Mesothelial cell of epicardium (in vitro differentiated cells): ENCODE results near the gene CCDC43. TPM values are rescaled to one million over a fixed set of nuclear protein-coding genes. Genes with fewer than 3 reads are reported as not detected.
"Not testable (repeated sequence)": the region's sequence is repeated elsewhere in the genome, so short reads cannot be mapped to it uniquely, and the experiment has no call there.

Experiments used
- DNase-seq, 2 experiments: peaks; one replicate each; pipeline ENCODE4 v3.0.0; 2021; ENCODE audit warnings: low spot score in 2 of 2; ENCODE audit not compliant: unreplicated experiment in 2 of 2
- H3K27ac Mint-ChIP-seq: 2 replicates; pipeline ENCODE4 v1.8.0; 2021; ENCODE audit warnings: mixed read lengths
- H3K27me3 Mint-ChIP-seq: 2 replicates; pipeline ENCODE4 v1.8.0; 2021; ENCODE audit warnings: low read depth, mixed read lengths
- H3K36me3 Mint-ChIP-seq: 2 replicates; pipeline ENCODE4 v1.8.0; 2021; ENCODE audit warnings: mixed read lengths
- H3K4me1 Mint-ChIP-seq: 2 replicates; pipeline ENCODE4 v1.8.0; 2021; ENCODE audit warnings: mixed read lengths
- H3K4me3 Mint-ChIP-seq: 2 replicates; pipeline ENCODE4 v1.8.0; 2021; ENCODE audit warnings: mild to moderate bottlenecking, moderate library complexity, mixed read lengths
- H3K9me3 Mint-ChIP-seq: 2 replicates; pipeline ENCODE4 v1.8.0; 2021; ENCODE audit warnings: mixed read lengths
- CTCF ChIP-seq: fragments of 200-600 bp; sonication (generic); IDR thresholded peaks from one replicate; pipeline ENCODE4 v1.5.0; 2021; ENCODE audit warnings: antibody characterized with exemption; ENCODE audit not compliant: unreplicated experiment
- total RNA-seq: library from RNA; stranded (reverse); gene quantifications from 3 replicates; pipeline ENCODE4 v1.2.1, GENCODE V29; 2021

The CCDC43 gene, protein sequence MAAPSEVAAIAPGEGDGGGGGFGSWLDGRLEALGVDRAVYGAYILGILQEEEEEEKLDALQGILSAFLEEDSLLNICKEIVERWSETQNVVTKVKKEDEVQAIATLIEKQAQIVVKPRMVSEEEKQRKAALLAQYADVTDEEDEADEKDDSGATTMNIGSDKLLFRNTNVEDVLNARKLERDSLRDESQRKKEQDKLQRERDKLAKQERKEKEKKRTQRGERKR
- total RNA-seq = 20.6 to 25.7 TPM (median 24.9 TPM) in 3 replicates

GRCh38 chr17:44689477-44690217 is at the start of gene CCDC43:
Gene CCDC43 (minus strand): TSS chr17:44689776. CDS start chr17:44689753, 23 bp downstream.
- peak within 1 kb of the TSS; percentile 98 for H3K4me3 Mint-ChIP-seq
- peak; percentile 76 to 93 for DNase-seq
- peaks cover 4% of the 10 kb centered on the region for H3K36me3 Mint-ChIP-seq
- H3K9me3 Mint-ChIP-seq = no peaks in the 10 kb centered on the region
- no peaks in the 10 kb centered on the region for H3K27me3 Mint-ChIP-seq
- peaks cover 17% of the 10 kb centered on the region for H3K4me1 Mint-ChIP-seq
- TF ChIP-seq CTCF = no peak
- peak within 1 kb of the TSS; percentile 98 for H3K27ac Mint-ChIP-seq

DNA sequence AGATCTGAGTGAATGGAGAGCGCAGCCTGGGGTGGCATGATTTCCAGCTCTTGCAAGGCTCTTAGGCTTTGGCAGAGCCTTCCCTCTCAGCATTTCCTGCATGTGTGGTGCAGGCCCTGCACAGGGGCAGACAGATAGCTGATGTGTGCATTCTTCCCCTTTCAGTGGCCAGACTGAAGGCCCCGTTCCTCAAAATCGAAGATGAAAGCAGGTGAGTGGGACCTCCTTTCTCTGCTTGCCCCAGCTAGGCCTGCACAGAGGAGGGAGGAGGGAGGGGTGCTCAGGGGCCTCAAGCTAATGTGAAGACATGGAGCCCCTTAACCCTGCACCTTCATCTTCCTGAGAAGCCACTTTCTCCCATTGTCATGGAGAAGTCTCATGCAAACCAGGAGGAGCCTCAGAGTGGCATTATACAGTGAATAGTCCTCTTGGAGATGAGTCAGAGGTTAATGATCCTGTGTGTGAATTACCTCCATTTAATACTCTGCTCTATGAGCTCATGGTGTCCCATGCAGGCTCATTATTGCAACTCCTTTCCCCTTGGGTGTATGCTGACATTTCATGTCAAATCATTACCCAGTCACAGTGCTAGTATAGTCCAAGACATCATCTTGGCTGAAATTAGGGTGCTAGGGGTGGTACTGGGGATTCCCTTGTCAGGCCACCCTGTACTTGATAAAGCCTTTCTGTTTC is 48.8 kb upstream of the CCDC43 start:
- H3K4me3 Mint-ChIP-seq = no peak overlapping the region
- no peaks in the 10 kb centered on the region for H3K27me3 Mint-ChIP-seq
- TF ChIP-seq CTCF = no peak
- no peaks in the 10 kb centered on the region for H3K36me3 Mint-ChIP-seq
- DNase-seq = no peak
- H3K4me1 Mint-ChIP-seq = no peaks in the 10 kb centered on the region
- H3K27ac Mint-ChIP-seq = no peak overlapping the region
- H3K9me3 Mint-ChIP-seq = no peaks in the 10 kb centered on the region

DNA sequence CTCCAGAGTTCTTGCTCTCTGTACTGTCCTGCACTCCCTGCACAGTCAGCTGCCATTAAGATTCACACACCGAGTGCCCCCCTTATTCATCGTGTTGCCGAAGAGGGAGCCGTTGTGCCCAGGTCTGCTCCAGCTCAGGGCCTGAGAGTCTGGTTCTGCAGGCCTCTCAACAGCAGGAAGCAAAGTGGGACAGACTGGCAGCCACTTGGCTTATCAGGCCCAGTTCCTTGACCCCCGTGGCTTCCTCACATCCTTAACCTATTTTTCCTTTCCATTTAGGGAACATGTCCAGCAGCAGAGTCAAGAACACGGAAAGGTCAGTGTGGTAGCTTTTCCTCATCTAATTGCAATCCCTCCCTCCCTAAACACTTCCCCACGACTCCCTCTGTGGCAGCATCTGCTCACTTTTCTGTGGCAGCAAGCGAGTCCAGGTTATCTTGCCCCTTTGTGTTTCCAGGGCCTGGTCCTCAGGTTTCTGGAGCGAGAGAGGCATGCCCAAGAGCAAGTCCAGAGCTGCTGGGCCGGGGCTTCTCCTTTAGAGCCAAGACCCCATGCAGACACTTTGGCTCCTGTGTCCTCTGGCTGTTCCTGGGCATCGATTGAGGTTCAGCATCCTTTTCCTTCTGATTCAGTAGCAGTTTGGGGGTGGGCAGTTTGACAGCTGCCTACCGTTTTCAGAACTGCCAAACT is 47.1 kb upstream of the CCDC43 start:
- no peaks in the 10 kb centered on the region for H3K27me3 Mint-ChIP-seq
- no peak overlapping the region for H3K27ac Mint-ChIP-seq
- DNase-seq = no peak
- no peak for TF ChIP-seq CTCF
- H3K36me3 Mint-ChIP-seq = peaks cover 4% of the 10 kb centered on the region
- no peaks in the 10 kb centered on the region for H3K4me1 Mint-ChIP-seq
- no peaks in the 10 kb centered on the region for H3K9me3 Mint-ChIP-seq
- H3K4me3 Mint-ChIP-seq = no peak overlapping the region

DNA sequence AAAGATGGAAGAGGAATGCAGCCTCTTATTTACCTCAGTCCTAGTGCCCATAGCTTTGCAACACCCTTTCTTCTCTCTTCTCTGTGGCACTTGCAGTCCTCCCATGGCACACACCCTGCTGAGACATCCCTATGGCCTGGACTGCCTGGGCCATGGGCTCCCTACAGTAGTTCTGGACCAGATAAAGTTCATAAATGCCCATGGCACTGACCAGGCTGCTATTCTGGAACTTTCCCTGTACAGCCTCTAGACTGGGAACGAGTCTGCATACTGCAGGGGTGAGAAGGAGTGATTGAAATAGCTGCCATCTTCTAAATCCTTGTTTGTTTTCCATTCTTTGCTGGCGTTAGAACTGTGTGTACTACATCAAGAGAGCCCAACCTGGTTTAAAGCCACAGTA is 44.7 kb upstream of the CCDC43 start:
- H3K27me3 Mint-ChIP-seq = no peaks in the 10 kb centered on the region
- no peaks in the 10 kb centered on the region for H3K9me3 Mint-ChIP-seq
- H3K4me3 Mint-ChIP-seq = no peak overlapping the region
- no peak overlapping the region for H3K27ac Mint-ChIP-seq
- no peaks in the 10 kb centered on the region for H3K4me1 Mint-ChIP-seq
- peaks cover 7% of the 10 kb centered on the region for H3K36me3 Mint-ChIP-seq
- no peak for TF ChIP-seq CTCF
- DNase-seq = no peak

GRCh38 chr17:44733753-44734152 is 44.2 kb upstream of the CCDC43 start:
- Mint-ChIP-seq H3K4me3 (no peak overlapping the region), H3K27ac (no peak overlapping the region), H3K27me3 (no peaks in the 10 kb centered on the region), H3K4me1 (no peaks in the 10 kb centered on the region), H3K9me3 (no peaks in the 10 kb centered on the region), H3K36me3 (peaks cover 7% of the 10 kb centered on the region)
- no peak for DNase-seq
- no peak for TF ChIP-seq CTCF

DNA sequence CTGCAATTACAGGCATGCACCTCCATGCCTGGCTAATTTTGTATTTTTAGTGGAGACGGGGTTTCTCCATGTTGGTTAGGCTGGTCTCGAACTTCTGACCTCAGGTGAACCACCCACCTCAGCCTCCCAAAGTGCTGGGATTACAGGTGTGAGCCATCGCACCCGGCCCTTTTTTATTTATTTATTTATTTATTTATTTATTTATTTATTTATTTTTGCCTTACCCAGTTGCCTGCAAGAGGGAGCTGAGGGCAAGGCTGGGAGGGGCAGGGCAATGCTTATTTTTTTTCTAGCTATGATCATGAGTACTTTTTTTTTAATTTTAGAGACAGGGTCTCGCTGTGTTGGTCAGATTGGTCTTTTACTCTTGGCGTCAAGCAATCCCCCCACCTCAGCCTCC is 36.5 kb upstream of the CCDC43 start:
- not testable (repeated sequence) for DNase-seq, H3K4me1 Mint-ChIP-seq, H3K27ac Mint-ChIP-seq, H3K9me3 Mint-ChIP-seq, H3K36me3 Mint-ChIP-seq, H3K4me3 Mint-ChIP-seq, H3K27me3 Mint-ChIP-seq
